Ovary (tissue), 9 donors: ENCODE results near the gene KIF26A. TPM values are rescaled to one million over a fixed set of nuclear protein-coding genes. Genes with fewer than 3 reads are reported as not detected.

Source experiments
- DNase-seq, 5 donors: peaks; one replicate each; pipeline ENCODE4 v3.0.0-alpha.2; 2019 to 2020
- H3K27ac ChIP-seq, 2 donors: fragments of 200-600 bp; one replicate each; pipeline versions ENCODE4 v1.5.1 to v1.8.0; 2019 to 2022
- H3K27me3 ChIP-seq: fragments of 200-600 bp; one replicate; pipeline ENCODE4 v1.8.0; 2022
- H3K36me3 ChIP-seq: fragments of 200-600 bp; sonication (generic); one replicate; pipeline ENCODE4 v1.5.1; 2019
- H3K4me1 ChIP-seq: one replicate; pipeline ENCODE4 v1.8.1; 2013; ENCODE audit warnings: mild to moderate bottlenecking, moderate library complexity; ENCODE audit not compliant: insufficient read depth
- H3K4me3 ChIP-seq: fragments of 200-600 bp; sonication (generic); one replicate; pipeline ENCODE4 v1.5.1; 2017
- H3K9me3 ChIP-seq, 2 donors: fragments of 200-600 bp in 1 of 2; sonication (generic) in 1 of 2; one replicate each; pipeline versions ENCODE4 v1.5.1 to v1.8.1; 2013 to 2019; ENCODE audit warnings: mild to moderate bottlenecking in 1 of 2, moderate library complexity in 1 of 2
- EP300 ChIP-seq: sonication (generic); formaldehyde crosslinking; IDR thresholded peaks from one replicate; pipeline ENCODE4 v1.6.1; 2017; ENCODE audit warnings: antibody characterized with exemption
- POLR2A ChIP-seq: fragments of 450-650 bp; IDR thresholded peaks from one replicate; pipeline ENCODE4 v1.6.1; 2017; ENCODE audit warnings: antibody characterized with exemption, mild to moderate bottlenecking, moderate library complexity
- WGBS, 3 donors: extraction: QIAGEN DNeasy Blood & Tissue Kit in 1 of 3; methylation state at CpG; one replicate each; pipeline versions ENCODE4 v1.1.5 to v1.1.7; 2013 to 2017; 5-methylcytosine and 5-hydroxymethylcytosine counted together
- intact Hi-C, 4 donors: fragments of 100-400 bp; cut with DNase I; formaldehyde crosslinking; loops; one replicate each; pipeline versions ENCODE4 v1.11.0 to v1.15.1; 2022 to 2023
- polyA plus RNA-seq, 2 donors: library from polyadenylated mRNA; stranded (reverse); fragments of 200-250 nt in 1 of 2; fragments of 350-450 nt in 1 of 2; fragmentation: Illumina TruSeq in 1 of 2; extraction: RNeasy Lipid Tissue Mini Kit (QIAGEN cat#74804) in 1 of 2; gene quantifications; one replicate each; pipeline ENCODE4 v1.2.3, GENCODE V29; 2013 to 2014
- total RNA-seq, 7 donors: library from RNA; depleted of rRNA in 2 of 7; stranded (reverse); fragments of >200 nt in 2 of 7; fragmentation: NEBNext Ultra II Directional in 3 of 7; extraction: Animal tissue kit (Norgen Biotek cat#: 25700) in 3 of 7; gene quantifications; one replicate each; pipeline versions ENCODE4 v1.1.0 to v1.2.4, GENCODE V29; 2016 to 2023
- TF ChIP-seq, protein P1 (sequence below), 3 donors: fragments of 450-650 bp in 2 of 3; fragments of 200-600 bp in 1 of 3; IDR thresholded peaks; one replicate each; pipeline versions ENCODE4 v1.5.1 to v1.8.0; 2016 to 2022; ENCODE audit warnings: antibody characterized with exemption in 3 of 3, mild to moderate bottlenecking in 1 of 3
- donor health status: DM: no; HTN: no; CAD: no; lungs with moderate emphysema.
- donor health status: DM: no; HTN: no; CAD: no.
- donor health status: Bipolar disorder and iron deficiency.
- donor health status: DM: yes; HTN: yes; CAD: no.
- donor health status: DM: no; HTN: no; CAD: no.
- donor health status: DM: yes; HTN: yes; CAD: no.

Gene KIF26A
- total and polyA plus RNA-seq, 9 donors: 0.32 to 16.8 (median 5.8) TPM

DNA sequence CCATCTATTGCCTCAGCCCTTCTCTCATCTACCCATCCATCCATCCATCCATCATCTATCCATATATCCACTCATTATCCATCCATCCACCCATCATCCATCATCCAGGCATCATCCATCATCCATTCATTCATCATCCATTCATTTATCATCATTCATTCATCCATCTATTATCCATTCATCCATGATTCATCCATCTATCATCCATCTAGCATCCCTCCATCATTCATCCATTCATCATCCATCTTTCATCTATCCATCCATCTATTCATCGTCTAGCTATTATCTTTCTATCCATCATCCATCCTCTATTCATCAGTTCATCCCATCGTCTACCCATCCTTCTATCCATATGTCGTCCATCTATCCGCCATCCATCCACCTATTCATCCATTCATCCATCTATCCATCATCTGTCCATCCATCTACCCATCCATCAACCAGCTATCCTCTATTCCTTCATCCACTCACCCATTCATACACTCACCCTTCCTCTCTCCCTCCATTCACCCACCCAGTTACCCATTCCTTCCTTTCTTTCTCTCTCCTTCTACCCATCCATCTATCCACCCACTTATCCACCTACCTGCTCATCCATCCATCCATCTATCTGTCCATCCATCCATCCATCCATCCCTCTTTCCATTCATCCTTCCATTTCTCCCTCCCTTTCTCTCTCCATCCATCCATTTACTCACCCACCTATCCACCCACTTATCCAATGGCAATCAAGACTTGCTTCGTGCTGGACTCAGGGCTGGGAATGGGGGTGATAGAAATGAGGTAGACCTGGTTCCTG is 59.3 kb downstream of the KIF26A start:
- 92 to 94% (median 93%) methylated on average over 5 of the region's 5 CpGs for WGBS, 3 donors
- intact Hi-C loops: no loop called here
- H3K27me3 ChIP-seq: no peaks in the 10 kb centered on the region
- no peak overlapping the region for H3K4me3 ChIP-seq
- H3K27ac ChIP-seq: no peak overlapping the region
- H3K36me3 ChIP-seq: no peaks in the 10 kb centered on the region
- TF ChIP-seq POLR2A (no peak), EP300 (no peak)
- TF ChIP-seq, protein P1, sequence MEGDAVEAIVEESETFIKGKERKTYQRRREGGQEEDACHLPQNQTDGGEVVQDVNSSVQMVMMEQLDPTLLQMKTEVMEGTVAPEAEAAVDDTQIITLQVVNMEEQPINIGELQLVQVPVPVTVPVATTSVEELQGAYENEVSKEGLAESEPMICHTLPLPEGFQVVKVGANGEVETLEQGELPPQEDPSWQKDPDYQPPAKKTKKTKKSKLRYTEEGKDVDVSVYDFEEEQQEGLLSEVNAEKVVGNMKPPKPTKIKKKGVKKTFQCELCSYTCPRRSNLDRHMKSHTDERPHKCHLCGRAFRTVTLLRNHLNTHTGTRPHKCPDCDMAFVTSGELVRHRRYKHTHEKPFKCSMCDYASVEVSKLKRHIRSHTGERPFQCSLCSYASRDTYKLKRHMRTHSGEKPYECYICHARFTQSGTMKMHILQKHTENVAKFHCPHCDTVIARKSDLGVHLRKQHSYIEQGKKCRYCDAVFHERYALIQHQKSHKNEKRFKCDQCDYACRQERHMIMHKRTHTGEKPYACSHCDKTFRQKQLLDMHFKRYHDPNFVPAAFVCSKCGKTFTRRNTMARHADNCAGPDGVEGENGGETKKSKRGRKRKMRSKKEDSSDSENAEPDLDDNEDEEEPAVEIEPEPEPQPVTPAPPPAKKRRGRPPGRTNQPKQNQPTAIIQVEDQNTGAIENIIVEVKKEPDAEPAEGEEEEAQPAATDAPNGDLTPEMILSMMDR (IDR thresholded peaks at IDR 0.05): no peak
- no peak for DNase-seq
- H3K4me1 ChIP-seq: no peaks in the 10 kb centered on the region
- H3K9me3 ChIP-seq: no peaks in the 10 kb centered on the region

DNA sequence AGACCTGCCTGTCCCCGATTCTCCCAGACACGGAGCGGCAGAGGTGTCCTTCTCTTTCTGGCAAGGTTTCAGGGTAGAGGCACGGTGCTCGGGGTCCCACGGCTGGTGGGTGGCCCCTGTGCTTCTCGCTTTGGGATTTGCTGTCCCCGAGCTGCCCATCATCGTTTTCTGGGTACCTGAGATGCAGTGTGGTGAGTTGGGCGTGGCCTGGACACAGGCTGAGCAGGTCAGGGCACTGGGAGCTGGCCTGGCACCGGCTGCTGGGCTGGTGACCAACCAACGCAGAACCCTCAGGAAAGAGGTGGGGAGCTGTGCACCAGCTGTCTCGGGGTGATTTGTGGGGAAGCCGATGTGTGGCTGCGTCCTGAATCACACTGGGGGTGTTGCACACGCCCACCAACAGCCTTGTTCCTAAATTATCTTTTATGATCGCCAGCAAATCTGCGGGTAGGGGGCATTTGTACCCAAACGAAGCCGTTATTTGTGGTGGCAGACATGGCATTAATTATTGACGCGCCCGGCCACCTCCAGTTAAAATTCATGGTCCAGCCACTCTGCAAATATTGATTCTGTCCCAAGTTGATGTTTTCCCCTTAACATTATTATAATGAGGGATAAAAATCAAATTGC is 61.0 kb downstream of the KIF26A start:
- no peak for TF ChIP-seq POLR2A
- Histone ChIP-seq H3K36me3 (no peaks in the 10 kb centered on the region), H3K9me3 (no peaks in the 10 kb centered on the region), H3K4me3 (no peak overlapping the region), H3K27ac (no peak overlapping the region), H3K27me3 (no peaks in the 10 kb centered on the region), H3K4me1 (no peaks in the 10 kb centered on the region)
- intact Hi-C loops: no loop called here
- WGBS, 3 donors: 70 to 75% (median 72%) methylated on average over 23 of the region's 23 CpGs
- DNase-seq: no peak

DNA sequence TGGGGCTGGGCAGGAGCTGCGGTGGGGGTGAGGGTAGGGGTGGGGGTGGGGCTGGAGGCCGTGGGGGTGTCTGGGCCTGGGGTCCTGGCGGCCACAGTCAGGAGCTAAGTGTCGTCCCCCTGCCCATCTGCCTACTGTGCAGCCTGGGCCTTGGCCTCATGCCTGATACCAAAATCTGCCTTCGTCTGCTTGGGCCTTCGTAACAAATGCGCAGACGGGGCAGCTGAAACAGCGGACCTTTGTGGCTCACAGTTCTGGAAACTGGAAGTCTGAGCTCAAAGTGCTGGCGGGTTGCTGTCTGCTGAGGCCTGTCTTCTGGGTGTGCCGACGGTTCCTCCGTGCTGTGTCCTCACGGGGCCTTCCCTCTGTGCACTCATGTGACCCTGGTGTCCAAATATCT is 61.7 kb downstream of the KIF26A start:
- H3K27ac ChIP-seq: no peak overlapping the region
- no peak for DNase-seq
- WGBS, 3 donors: 81 to 83% (median 82%) methylated on average over 13 to 14 of the region's 14 CpGs
- H3K4me3 ChIP-seq: no peak overlapping the region
- intact Hi-C loops: no loop called here
- no peaks in the 10 kb centered on the region for H3K9me3 ChIP-seq
- no peaks in the 10 kb centered on the region for H3K36me3 ChIP-seq
- TF ChIP-seq POLR2A (no peak), EP300 (no peak)
- TF ChIP-seq, protein P1 (IDR thresholded peaks at IDR 0.05): no peak
- no peaks in the 10 kb centered on the region for H3K4me1 ChIP-seq
- no peaks in the 10 kb centered on the region for H3K27me3 ChIP-seq

DNA sequence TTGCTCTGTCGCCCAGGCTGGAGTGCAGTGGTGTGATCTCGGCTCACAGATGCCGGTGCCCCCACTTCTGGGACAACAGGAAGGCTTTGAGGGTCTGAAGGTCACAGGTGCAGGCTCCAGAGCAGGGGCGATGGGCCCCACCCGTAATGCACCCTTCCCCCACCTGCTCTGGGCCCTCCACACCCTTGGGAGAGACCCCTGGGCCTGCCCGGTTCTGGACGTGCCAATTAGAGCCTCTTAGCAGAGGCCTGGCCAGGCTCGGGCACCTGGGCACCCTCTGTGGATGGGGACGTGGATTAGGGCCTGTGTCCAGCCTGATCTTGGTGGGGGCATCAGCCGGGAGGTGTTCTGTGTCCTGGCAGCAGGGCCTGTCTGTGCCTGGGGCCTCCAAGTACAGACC is 62.2 kb downstream of the KIF26A start:
- H3K4me1 ChIP-seq: no peaks in the 10 kb centered on the region
- H3K36me3 ChIP-seq: no peaks in the 10 kb centered on the region
- TF ChIP-seq POLR2A (no peak), EP300 (no peak)
- TF ChIP-seq, protein P1 (IDR thresholded peaks at IDR 0.05): no peak
- no peak overlapping the region for H3K27ac ChIP-seq
- no peaks in the 10 kb centered on the region for H3K27me3 ChIP-seq
- intact Hi-C loops: no loop called here
- no peaks in the 10 kb centered on the region for H3K9me3 ChIP-seq
- WGBS, 3 donors: 88 to 91% (median 89%) methylated on average over 10 of the region's 10 CpGs
- H3K4me3 ChIP-seq: no peak overlapping the region
- DNase-seq: no peak

DNA sequence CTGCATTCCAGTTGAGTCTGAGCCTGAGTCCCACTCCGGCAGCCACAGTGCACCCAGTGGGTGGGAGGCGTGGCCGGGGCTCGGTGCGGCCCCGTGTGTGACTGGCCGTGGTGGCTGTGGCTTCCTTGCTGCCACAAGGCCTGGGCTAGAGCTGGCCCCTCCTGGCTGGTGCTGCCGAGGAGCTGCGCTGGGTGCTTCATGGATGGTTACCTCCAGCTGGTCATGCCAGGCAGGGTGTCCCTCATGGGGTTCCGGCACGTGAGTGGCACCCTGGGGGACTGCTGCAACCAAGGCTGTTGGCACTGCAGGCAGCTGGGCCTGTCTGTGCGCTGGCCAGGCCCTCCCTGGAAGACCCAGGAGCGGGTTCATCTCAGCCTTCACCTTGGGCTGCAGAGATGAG is 62.7 kb downstream of the KIF26A start:
- no peaks in the 10 kb centered on the region for H3K36me3 ChIP-seq
- H3K4me3 ChIP-seq: no peak overlapping the region
- H3K27ac ChIP-seq: no peak overlapping the region
- intact Hi-C loops: no loop called here
- no peak for DNase-seq
- no peaks in the 10 kb centered on the region for H3K27me3 ChIP-seq
- H3K4me1 ChIP-seq: no peaks in the 10 kb centered on the region
- H3K9me3 ChIP-seq: no peaks in the 10 kb centered on the region
- WGBS, 3 donors: 91 to 97% (median 93%) methylated on average over 12 to 13 of the region's 13 CpGs
- TF ChIP-seq, protein P1 (IDR thresholded peaks at IDR 0.05): no peak
- TF ChIP-seq POLR2A (no peak), EP300 (no peak)
